Activated CD8-positive, alpha-beta memory T cell treated with anti-CD3 and anti-CD28 coated beads for 4 hours (primary cell): ENCODE data around the gene LPO.

ENCODE experiments used
- DNase-seq, 2 donors: peaks; one replicate each; pipeline ENCODE4 v3.0.0-alpha.2; 2020; ENCODE audit warnings: low read depth in 2 of 2

LPO gene

GRCh38 chr17:58277802-58278595 lies 39.6 kb downstream of the LPO start:
- no peak for DNase-seq

GRCh38 chr17:58278661-58279015 lies 40.3 kb downstream of the LPO start:
- no peak for DNase-seq

GRCh38 chr17:58279016-58279711 lies 40.8 kb downstream of the LPO start:
- DNase-seq = no peak

- DNase-seq = no peak
These were observed 41.5 kb downstream of the LPO start for GRCh38 chr17:58279736-58280479.

DNA sequence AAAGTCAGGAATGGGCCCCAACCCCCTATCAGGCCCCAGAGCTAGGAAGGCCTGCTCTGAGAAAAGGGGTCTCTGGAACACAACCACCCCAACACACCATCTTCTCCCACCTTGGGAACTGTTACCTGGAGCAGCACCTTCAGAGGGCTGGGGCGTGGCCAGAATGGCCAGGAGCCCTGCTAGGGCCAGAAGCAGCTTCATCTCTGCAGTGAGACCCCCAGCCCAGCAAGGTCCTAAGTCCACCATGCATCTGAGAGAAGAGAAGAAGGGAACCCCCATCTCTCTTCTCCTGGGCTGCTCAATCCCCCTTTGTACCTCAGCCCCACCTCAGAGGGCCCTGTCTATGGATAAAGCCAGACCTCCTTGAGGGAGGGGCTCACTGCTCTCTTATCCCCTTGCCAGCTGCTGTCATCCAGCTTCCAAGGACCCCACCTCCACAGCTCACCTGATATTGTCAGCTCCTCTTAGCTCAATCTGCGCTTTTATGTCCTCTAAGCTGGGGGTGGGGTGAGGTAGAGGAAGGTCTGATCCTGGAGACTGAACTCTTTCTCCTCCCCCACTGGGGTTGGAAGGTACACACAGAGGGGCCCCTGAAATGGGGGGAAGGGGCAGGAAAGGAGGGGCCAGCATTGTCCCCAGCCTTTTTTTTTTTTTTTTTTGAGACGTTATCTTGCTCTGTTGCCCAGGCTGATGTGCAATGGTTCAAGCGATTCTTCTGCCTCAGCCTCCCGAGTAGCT lies 42.3 kb downstream of the LPO start, which contains the start of gene MPO:
Gene MPO (minus strand): TSS at position 456 of the 738 bp plus-strand sequence. CDS start 177 bp downstream, at position 279.
- DNase-seq = no peak

DNA sequence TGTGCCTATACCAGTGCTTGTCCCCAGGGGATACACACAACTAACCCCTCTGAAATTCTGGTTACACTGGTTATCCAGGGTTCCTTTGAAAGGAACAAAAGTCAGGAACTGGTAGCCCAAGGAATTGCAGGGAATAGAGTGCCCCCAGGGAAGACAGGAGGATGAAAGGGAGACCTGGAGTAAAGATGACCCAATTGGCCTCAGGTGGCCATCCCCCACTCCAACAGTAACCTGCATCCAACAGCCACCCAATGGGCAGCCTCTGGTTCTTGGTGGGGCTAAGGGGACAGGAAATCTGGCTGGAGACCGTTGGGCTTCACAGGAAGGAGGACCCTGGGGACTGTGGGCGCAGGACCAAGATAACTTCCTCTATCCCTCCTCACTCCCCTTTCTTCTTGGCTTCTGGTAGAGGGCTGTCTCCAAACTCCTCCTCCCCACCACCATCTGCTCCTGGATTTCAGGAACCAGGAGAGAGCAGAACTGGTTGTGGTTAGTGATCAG lies 43.2 kb downstream of the LPO start:
- DNase-seq = no peak

GRCh38 chr17:58282442-58282841 lies 44.1 kb downstream of the LPO start:
- no peak for DNase-seq

GRCh38 chr17:58283674-58284612 lies 45.6 kb downstream of the LPO start:
- DNase-seq = no peak

- no peak for DNase-seq
These were observed 46.4 kb downstream of the LPO start for GRCh38 chr17:58284613-58285421.

DNA sequence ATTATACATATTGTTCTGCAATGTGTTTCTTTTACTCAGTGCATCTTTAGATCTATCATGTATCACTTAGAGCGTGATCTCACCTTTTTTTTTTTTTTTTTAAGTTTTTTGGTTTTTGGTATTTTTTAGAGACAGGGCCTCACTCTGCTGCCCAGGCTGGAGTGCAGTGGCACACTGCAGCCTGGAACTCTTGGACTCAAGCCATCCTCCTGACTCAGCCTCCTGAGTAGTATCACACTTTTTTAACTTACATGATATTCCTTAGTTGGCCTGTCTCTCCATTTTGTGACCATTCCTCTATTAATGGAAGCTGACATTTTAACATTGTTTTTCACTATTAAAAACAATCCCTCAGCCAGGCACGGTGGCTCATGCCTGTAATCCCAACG lies 47.0 kb downstream of the LPO start:
- DNase-seq = no peak

- no peak for DNase-seq
These were observed 51.5 kb downstream of the LPO start for GRCh38 chr17:58289869-58290268.

GRCh38 chr17:58291246-58291645 lies 52.9 kb downstream of the LPO start:
- no peak for DNase-seq

- DNase-seq = no peak
These were observed 55.6 kb downstream of the LPO start for GRCh38 chr17:58294034-58294433.

GRCh38 chr17:58300336-58300735 lies 62.0 kb downstream of the LPO start:
- DNase-seq = no peak

GRCh38 chr17:58301504-58302150 lies 63.2 kb downstream of the LPO start:
- DNase-seq = no peak

GRCh38 chr17:58302171-58302918 lies 64.0 kb downstream of the LPO start:
- no peak for DNase-seq

- DNase-seq = no peak
These were observed 64.7 kb downstream of the LPO start for GRCh38 chr17:58302919-58303585.
